HepG2 (cell line): ENCODE results near the gene FAM222B. TPM values are rescaled to one million over a fixed set of nuclear protein-coding genes. Genes with fewer than 3 reads are reported as not detected.

ENCODE experiments used
- AHR ChIP-seq: IDR thresholded peaks from 2 replicates; pipeline ENCODE4 v1.6.1; 2018; ENCODE audit warnings: missing genetic modification reagents, missing compliant biosample characterization
- ARID2 ChIP-seq: sonication (generic); formaldehyde crosslinking; IDR thresholded peaks from 2 replicates; pipeline ENCODE4 v1.8.1; 2022; ENCODE audit warnings: mild to moderate bottlenecking, missing genetic modification reagents, borderline replicate concordance
- ELF3 ChIP-seq: IDR thresholded peaks from 2 replicates; pipeline ENCODE4 v1.6.1; 2016; ENCODE audit warnings: missing genetic modification reagents, missing compliant biosample characterization
- FLYWCH1 ChIP-seq: sonication (generic); formaldehyde crosslinking; IDR thresholded peaks from 2 replicates; pipeline ENCODE4 v1.8.1; 2023; ENCODE audit warnings: mild to moderate bottlenecking, missing genetic modification reagents
- FOXK2 ChIP-seq: fragments of 450-650 bp; IDR thresholded peaks from 2 replicates; pipeline ENCODE4 v1.6.1; 2016
- HNF1B ChIP-seq: sonication (generic); formaldehyde crosslinking; IDR thresholded peaks from 2 replicates; pipeline ENCODE4 v1.5.1; 2020; ENCODE audit warnings: mild to moderate bottlenecking, moderate library complexity, missing genetic modification reagents
- KMT2B ChIP-seq: IDR thresholded peaks from 2 replicates; pipeline ENCODE4 v1.6.1; 2016; ENCODE audit warnings: missing genetic modification reagents, missing compliant biosample characterization
- NFAT5 ChIP-seq: sonication (generic); formaldehyde crosslinking; IDR thresholded peaks from 2 replicates; pipeline ENCODE4 v1.4.0; 2020; ENCODE audit warnings: missing genetic modification reagents
- NONO ChIP-seq, 2 experiments: fragments of 450-650 bp in 1 of 2; sonication (generic) in 1 of 2; formaldehyde crosslinking in 1 of 2; IDR thresholded peaks in 1 of 2; conservative IDR thresholded peaks in 1 of 2; 2 replicates each; pipeline versions ENCODE4 v1.6.1 to v1.8.0; 2017 to 2022; ENCODE audit warnings: mild to moderate bottlenecking in 1 of 2, missing genetic modification reagents in 1 of 2, moderate library complexity in 1 of 2
- NR0B2 ChIP-seq: sonication (generic); formaldehyde crosslinking; IDR thresholded peaks from 2 replicates; pipeline ENCODE4 v1.4.0; 2020; ENCODE audit warnings: mild to moderate bottlenecking, missing genetic modification reagents
- NRL ChIP-seq: sonication (generic); formaldehyde crosslinking; IDR thresholded peaks from 2 replicates; pipeline ENCODE4 v1.5.0; 2020; ENCODE audit warnings: missing genetic modification reagents, mild to moderate bottlenecking, moderate library complexity, borderline replicate concordance
- POLR2G ChIP-seq: fragments of 200-400 bp; formaldehyde crosslinking; IDR thresholded peaks from 2 replicates; pipeline ENCODE4 v1.6.1; 2018; ENCODE audit warnings: mild to moderate bottlenecking, low read depth, low read length, moderate library complexity
- RBM22 ChIP-seq: fragments of 200-400 bp; formaldehyde crosslinking; optimal IDR thresholded peaks from 2 replicates; pipeline ENCODE3; 2017; ENCODE audit warnings: mild to moderate bottlenecking, low read length, moderate library complexity
- SKIL ChIP-seq: sonication (generic); formaldehyde crosslinking; IDR thresholded peaks from 2 replicates; pipeline ENCODE4 v1.8.0; 2022; ENCODE audit warnings: missing genetic modification reagents, mild to moderate bottlenecking, moderate library complexity, borderline replicate concordance
- YEATS2 ChIP-seq: sonication (generic); formaldehyde crosslinking; IDR thresholded peaks from 2 replicates; pipeline ENCODE4 v1.4.0; 2020; ENCODE audit warnings: missing genetic modification reagents, borderline replicate concordance
- ZNF20 ChIP-seq: sonication (generic); formaldehyde crosslinking; IDR thresholded peaks from 2 replicates; pipeline ENCODE4 v1.4.0; 2020; ENCODE audit warnings: mild to moderate bottlenecking, moderate library complexity, missing genetic modification reagents
- ZNF230 ChIP-seq: sonication (generic); formaldehyde crosslinking; IDR thresholded peaks from 2 replicates; pipeline ENCODE4 v1.4.0; 2020; ENCODE audit warnings: mild to moderate bottlenecking, missing genetic modification reagents
- ZNF251 ChIP-seq: sonication (generic); formaldehyde crosslinking; IDR thresholded peaks from 2 replicates; pipeline ENCODE4 v1.9.0; 2021; ENCODE audit warnings: mild to moderate bottlenecking, missing genetic modification reagents
- ZNF672 ChIP-seq: sonication (generic); formaldehyde crosslinking; IDR thresholded peaks from 2 replicates; pipeline ENCODE4 v1.8.1; 2022; ENCODE audit warnings: missing genetic modification reagents
- ZNF724P ChIP-seq: sonication (generic); formaldehyde crosslinking; IDR thresholded peaks from 2 replicates; pipeline ENCODE4 v1.8.0; 2022; ENCODE audit warnings: missing genetic modification reagents, borderline replicate concordance
- polyA plus RNA-seq, 8 experiments: library from polyadenylated mRNA; depleted of rRNA in 3 of 8; stranded (reverse) in 7 of 8; unstranded in 1 of 8; fragments of >200 nt; fragmentation: Illumina TruSeq in 4 of 8; extraction: Trizol in 4 of 8; gene quantifications; 2 replicates each; pipeline versions ENCODE4 v1.2.1 to v1.2.3, GENCODE V29; 2011 to 2016; ENCODE audit warnings: low read depth in 4 of 8, missing spikeins in 1 of 8, mixed read lengths in 1 of 8; ENCODE audit not compliant: insufficient read depth in 1 of 8
- total RNA-seq, 5 experiments: library from RNA; depleted of rRNA; stranded (reverse); fragments of >200 nt; fragmentation: Illumina TruSeq; extraction: Trizol; gene quantifications; 2 replicates each; pipeline ENCODE4 v1.2.3, GENCODE V29; 2016; ENCODE audit warnings: low read depth in 1 of 5

The FAM222B gene
- total and polyA plus RNA-seq, 2 of the 13 experiments (the other 11 are each of a cell fraction or from before 2014, with no cell fraction given), result 3.5 to 7.3 TPM

- TF ChIP-seq SKIL (CRISPR knock-in tag) (no peak), NR0B2 (CRISPR knock-in tag) (no peak), POLR2G (peak; percentile 63), ZNF230 (no peak), ELF3 (CRISPR knock-in tag) (no peak), KMT2B (CRISPR knock-in tag) (no peak), RBM22 (no peak), AHR (no peak), NONO (IDR thresholded peaks at IDR 0.05) (no peak), NONO (CRISPR knock-in tag; conservative IDR thresholded peaks at IDR 0.05) (0 out of 2 replicates have a peak, but pooled peaks have one; percentile 32), ZNF20 (CRISPR knock-in tag) (no peak), ZNF724P (CRISPR knock-in tag) (0 out of 2 replicates have a peak, but pooled peaks have one; percentile 5), FOXK2 (no peak), ZNF672 (CRISPR knock-in tag) (no peak), ZNF251 (CRISPR knock-in tag) (no peak), HNF1B (CRISPR knock-in tag) (peak; percentile 52; the same call in 1 of the 2 replicates), FLYWCH1 (no peak), YEATS2 (CRISPR knock-in tag) (no peak), NRL (CRISPR knock-in tag) (no peak; the same call in 1 of the 2 replicates), NFAT5 (CRISPR knock-in tag) (no peak; the same call in 1 of the 2 replicates), ARID2 (CRISPR knock-in tag) (no peak)
Measured at GRCh38 chr17:28743243-28744103, 99.1 kb downstream of the FAM222B start, which contains the start of gene TRAF4 (continued).
